Lower leg skin (tissue), 4 donors: ENCODE results near the gene EIF3B. TPM values are rescaled to one million over a fixed set of nuclear protein-coding genes. Genes with fewer than 3 reads are reported as not detected.
"Not testable (repeated sequence)": the region's sequence is repeated elsewhere in the genome, so short reads cannot be mapped to it uniquely, and the experiment has no call there.

ENCODE experiments used
- DNase-seq, 2 donors: peaks; one replicate each; pipeline ENCODE4 v3.0.0-alpha.2; 2019; ENCODE audit warnings: low spot score in 2 of 2
- H3K4me3 ChIP-seq: fragments of 200-600 bp; sonication (generic); 2 replicates; pipeline ENCODE4 v1.5.1; 2017; ENCODE audit warnings: mild to moderate bottlenecking, low read depth; ENCODE audit not compliant: poor library complexity, severe bottlenecking
- POLR2A ChIP-seq, 2 donors: fragments of 450-650 bp; IDR thresholded peaks; one replicate each; pipeline ENCODE4 v1.6.1; 2016 to 2017; ENCODE audit warnings: antibody characterized with exemption in 2 of 2, mild to moderate bottlenecking in 1 of 2, moderate library complexity in 1 of 2
- WGBS, 2 donors: methylation state at CpG; one replicate each; pipeline ENCODE4 v1.1.5; 2018; 5-methylcytosine and 5-hydroxymethylcytosine counted together
- intact Hi-C: fragments of 100-400 bp; cut with DNase I; formaldehyde crosslinking; loops from one replicate; pipeline ENCODE4 v1.15.0; 2023; ENCODE audit warnings: low total_unique reads
- total RNA-seq, 4 donors: library from RNA; depleted of rRNA; stranded (reverse); fragments of >200 nt; gene quantifications; one replicate each; pipeline ENCODE4 v1.1.0, GENCODE V29; 2016
- TF ChIP-seq, protein P1 (sequence below), 3 donors: fragments of 450-650 bp; IDR thresholded peaks; one replicate each; pipeline ENCODE4 v1.5.1; 2016; ENCODE audit warnings: antibody characterized with exemption in 3 of 3, mild to moderate bottlenecking in 3 of 3, moderate library complexity in 2 of 3

EIF3B gene
- total RNA-seq, 4 donors from 2014 or later: 121 to 165 (median 150) TPM

DNA sequence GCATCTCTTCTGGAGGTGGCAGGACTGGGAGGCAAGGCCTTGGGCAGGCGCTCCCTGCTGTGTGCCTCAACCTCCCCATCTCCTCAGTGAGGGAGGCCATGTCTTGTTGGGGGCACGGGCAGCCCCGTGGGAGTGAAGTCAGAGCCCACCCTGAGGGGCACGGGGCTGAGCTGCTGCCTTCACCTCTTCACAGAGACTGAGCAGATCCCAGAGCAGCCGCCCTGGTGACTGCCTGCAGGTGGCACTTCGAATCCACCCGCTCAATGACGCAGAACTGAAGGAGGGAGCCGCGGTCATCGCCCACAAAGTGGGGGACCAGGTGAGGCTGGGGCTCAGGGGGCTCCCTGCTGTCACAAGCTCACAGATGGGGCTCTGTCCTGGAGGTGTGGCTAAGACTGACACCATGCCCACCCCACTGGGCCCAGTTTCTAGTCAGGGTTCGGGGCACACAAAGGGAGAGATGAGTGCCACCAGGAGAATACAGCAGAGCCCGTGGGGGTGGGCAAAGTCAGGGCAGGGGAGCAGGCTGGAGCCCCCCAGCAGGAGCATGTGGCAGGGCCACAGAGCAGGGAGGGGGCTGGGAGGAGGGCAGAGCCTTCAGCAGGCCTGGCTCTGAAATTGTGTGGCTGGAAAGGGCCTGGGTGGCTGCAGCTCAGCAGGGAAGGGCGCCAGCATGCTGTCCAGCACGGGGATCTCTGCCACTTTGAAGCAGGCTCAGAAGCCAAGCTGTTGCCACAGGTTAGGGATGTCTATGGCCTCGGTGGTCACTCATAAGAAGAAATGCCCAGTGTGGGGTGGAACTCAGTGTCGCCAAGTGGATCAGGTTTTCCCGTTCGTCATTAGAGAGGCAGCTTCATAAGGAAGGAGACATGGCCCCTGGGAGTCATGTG, 30.0 kb downstream of the EIF3B start:
- H3K4me3 ChIP-seq: no peak overlapping the region
- DNase-seq: no peak
- TF ChIP-seq, protein P1, sequence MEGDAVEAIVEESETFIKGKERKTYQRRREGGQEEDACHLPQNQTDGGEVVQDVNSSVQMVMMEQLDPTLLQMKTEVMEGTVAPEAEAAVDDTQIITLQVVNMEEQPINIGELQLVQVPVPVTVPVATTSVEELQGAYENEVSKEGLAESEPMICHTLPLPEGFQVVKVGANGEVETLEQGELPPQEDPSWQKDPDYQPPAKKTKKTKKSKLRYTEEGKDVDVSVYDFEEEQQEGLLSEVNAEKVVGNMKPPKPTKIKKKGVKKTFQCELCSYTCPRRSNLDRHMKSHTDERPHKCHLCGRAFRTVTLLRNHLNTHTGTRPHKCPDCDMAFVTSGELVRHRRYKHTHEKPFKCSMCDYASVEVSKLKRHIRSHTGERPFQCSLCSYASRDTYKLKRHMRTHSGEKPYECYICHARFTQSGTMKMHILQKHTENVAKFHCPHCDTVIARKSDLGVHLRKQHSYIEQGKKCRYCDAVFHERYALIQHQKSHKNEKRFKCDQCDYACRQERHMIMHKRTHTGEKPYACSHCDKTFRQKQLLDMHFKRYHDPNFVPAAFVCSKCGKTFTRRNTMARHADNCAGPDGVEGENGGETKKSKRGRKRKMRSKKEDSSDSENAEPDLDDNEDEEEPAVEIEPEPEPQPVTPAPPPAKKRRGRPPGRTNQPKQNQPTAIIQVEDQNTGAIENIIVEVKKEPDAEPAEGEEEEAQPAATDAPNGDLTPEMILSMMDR (IDR thresholded peaks at IDR 0.05): no peak
- TF ChIP-seq POLR2A (IDR thresholded peaks at IDR 0.05): no peak
- intact Hi-C loops: no loop called here
- 80 to 86% methylated on average over 19 of the region's 19 CpGs for WGBS, 2 donors

DNA sequence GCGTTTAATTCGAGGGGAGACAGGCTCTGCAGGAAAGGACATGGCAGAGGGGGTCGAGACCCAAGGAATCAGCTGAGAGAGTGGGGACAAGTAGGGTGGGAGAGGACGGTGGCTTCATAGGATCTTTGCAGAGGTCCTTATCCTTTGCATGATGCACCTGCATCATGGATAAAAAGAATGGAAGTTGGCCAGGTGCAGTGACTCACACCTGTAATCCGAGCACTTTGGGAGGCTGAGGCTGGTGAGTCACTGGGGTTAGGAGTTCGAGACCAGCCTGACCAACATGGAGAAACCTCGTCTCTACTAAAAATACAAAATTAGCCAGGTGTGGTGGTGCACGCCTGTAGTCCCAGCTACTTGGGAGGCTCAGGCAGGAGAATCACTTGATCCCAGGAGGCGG, 31.5 kb downstream of the EIF3B start:
- DNase-seq, intact Hi-C loops, H3K4me3 ChIP-seq: not testable (repeated sequence)
- 87 to 92% methylated on average over 9 of the region's 9 CpGs for WGBS, 2 donors

DNA sequence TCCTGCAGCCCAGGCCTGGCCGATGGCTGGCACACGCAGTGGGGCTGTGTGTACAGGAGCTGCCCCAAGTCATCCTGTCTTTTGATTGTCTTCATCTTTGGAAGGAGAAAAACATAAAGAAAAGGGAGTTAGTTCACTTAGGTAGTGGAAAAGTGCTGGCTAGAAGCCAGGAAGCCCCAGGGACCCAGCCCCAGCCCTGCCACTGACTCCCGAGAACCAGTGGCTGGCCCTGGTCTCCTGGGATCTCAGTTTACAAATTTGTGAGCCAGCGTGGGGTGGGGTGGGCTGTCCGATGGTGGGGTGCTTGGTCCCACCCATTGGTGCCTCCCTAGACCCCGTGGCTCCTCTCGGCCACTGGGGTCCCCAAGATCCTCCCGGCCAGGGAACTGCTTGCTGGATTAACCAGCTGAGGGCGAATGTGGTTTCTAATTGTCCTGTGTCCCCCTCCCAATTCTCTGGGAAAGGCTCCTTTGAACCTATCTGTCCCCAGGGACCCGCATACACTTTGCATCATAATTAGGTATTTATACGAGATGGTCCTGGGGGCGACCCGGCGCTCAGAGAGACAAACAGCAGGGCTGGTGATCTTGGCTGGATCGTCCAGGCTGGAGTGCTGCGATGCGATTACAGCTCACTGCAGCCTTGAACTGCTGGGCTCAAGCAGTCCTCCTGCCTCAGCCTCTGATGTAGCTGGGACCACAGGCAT, 32.5 kb downstream of the EIF3B start:
- intact Hi-C loops: no loop called here
- no peak overlapping the region for H3K4me3 ChIP-seq
- no peak for TF ChIP-seq POLR2A (IDR thresholded peaks at IDR 0.05)
- TF ChIP-seq, protein P1 (IDR thresholded peaks at IDR 0.05): no peak
- 87 to 89% methylated on average over 16 to 17 of the region's 17 CpGs for WGBS, 2 donors
- DNase-seq: no peak

DNA sequence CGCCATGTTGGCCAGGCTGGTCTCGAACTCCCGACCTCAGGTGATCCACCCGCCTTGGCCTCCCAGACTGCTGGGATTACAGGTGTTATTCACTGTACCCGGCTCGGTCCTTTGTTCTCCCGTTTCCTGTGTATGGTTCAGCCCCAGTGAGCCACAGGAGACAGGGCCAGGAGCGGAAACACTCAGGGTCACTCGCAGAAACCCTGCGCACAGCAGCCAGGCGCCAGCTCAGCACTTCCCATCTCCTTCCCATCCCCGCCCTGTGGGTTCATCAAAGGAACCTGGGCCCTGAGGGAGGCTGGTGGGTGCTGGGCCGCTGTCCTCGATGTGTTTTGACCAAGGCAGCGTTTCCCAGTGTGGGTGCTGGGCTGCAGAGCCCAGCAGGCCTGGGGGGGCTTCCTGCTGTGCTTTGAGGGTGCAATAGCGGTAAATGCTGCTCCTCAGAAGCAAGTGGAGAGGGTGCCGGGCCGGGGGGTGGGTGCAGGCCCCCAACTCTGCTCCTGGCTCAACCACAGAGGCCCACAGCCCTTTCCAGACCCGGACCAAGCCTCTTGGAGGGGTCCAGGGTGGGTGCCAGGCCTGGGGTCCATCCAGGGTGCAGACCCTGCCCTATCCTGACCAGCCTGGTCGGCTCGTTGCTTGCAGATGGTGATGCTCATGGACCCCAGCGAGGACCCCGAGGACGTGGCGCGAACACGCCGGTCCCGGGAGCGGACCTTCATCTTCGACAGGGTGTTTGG, 33.4 kb downstream of the EIF3B start:
- DNase-seq: no peak
- TF ChIP-seq, protein P1 (IDR thresholded peaks at IDR 0.05): no peak
- TF ChIP-seq POLR2A (IDR thresholded peaks at IDR 0.05): no peak
- 91 to 92% methylated on average over 31 of the region's 31 CpGs for WGBS, 2 donors
- intact Hi-C loops: no loop called here
- H3K4me3 ChIP-seq: no peak overlapping the region

DNA sequence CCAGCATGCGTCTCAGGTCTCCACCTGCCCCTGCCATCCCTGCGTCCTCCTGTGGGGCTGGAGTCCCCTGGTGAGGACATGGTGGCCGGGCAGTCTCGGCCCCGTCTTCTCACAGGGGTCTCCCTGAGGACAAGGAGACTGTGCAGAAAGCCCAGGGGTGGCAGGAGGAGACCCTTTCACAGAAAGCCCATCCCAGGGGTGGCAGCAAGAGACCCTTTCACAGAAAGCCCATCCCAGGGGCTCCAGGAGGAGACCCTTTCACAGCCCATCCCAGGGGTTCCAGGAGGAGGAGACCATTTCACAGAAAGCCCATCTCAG, 34.0 kb downstream of the EIF3B start:
- H3K4me3 ChIP-seq: no peak overlapping the region
- DNase-seq: no peak
- no peak for TF ChIP-seq POLR2A (IDR thresholded peaks at IDR 0.05)
- TF ChIP-seq, protein P1 (IDR thresholded peaks at IDR 0.05): no peak
- intact Hi-C loops: no loop called here
- WGBS, 2 donors: 95 to 100% methylated on average over 4 to 5 of the region's 5 CpGs

DNA sequence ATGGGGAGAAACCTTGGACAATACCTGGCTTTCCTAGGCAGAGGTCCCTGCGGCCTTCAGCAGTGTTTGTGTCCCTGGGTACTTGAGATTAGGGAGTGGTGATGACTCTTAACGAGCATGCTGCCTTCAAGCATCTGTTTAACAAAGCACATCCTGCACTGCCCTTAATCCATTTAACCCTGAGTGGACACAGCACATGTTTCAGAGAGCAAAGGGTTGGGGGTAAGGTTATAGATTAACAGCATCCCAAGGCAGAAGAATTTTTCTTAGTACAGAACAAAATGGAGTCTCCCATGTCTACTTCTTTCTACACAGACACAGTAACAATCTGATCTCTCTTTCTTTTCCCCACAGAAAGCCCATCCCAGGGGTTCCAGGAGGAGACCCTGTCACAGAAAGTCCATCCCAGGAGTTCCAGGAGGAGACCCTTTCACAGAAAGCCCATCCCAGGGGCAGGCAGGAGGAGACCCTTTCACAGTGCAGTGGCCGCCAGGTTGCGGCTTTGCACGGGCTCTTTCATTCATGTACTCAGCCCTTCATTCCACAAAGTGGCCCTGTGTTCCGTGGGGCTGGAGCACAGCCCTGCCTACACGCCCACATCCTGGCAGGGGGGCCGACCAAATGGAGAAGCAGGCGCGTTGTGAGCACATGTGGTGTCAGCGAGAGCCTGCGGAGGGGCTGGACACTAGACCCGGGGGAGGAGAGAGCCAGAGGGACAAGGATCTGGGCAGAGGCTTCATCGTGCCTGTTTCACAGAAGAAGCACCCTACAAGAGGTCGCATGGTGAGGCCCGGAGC, 35.6 kb downstream of the EIF3B start:
- DNase-seq, intact Hi-C loops, H3K4me3 ChIP-seq: not testable (repeated sequence)
- 46 to 53% methylated on average over 16 of the region's 16 CpGs for WGBS, 2 donors
